Measurements from ENCODE around the gene MKKS. TPM values are rescaled to one million over a fixed set of nuclear protein-coding genes. Genes with fewer than 3 reads are reported as not detected.

MKKS gene
- total and polyA plus RNA-seq, 9 of the 15 experiments (the other 6 are each of a cell fraction or from before 2014, with no cell fraction given) = 6.8 to 26.8 (median 12.0) TPM

DNA sequence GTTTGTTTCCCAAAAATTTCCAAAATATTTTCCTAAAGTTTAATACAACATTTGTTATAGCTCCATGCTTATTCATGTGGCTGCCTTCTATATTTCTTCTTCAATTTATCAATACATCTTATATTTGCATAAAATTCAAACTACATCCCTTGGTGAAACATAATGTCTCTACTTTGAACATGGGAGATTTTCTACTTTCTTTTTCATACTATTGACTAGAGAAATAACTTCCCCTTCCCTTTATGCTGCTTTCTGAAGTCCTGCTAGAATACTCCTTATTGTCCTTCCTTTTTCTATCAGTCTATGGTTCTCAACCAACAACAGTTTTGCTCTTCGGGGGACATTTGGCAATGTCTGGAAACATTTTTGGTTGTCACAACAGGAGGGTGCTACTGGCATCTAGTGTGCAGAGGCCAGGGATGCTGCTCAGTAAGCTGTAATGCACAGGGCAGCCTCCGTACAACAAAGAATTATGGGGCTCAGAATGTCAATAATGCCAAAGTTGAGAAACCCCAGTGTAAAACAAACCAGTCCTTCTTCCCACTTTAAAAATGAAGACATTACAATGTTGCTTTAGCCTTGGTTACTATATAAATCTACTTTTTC is 29.9 kb downstream of the MKKS start:
- BruUV-seq (replicated peaks) = no TSS peak
- intact Hi-C loops (cut with micrococcal nuclease) (no loop called here), in situ Hi-C loops (cut with MboI) (loop anchor here (25.0 kb wide), 1 partner anchor 1792 kb away; no protein-coding TSS in a partner anchor)
- Histone ChIP-seq H3K27me3 (ENCODE audit: control insufficient read depth in 2 of 2, insufficient read depth in 2 of 2, low read length in 2 of 2) (no peaks in the 10 kb centered on the region), H3K9me1 (ENCODE audit: control insufficient read depth, insufficient read depth, low read length) (no peaks in the 10 kb centered on the region), H3K4me2 (ENCODE audit: insufficient read depth, low read length) (no peak overlapping the region), H4K20me1 (replicated peaks; ENCODE audit: control insufficient read depth, insufficient read depth, low read length) (no peaks in the 10 kb centered on the region), H3K4me1 (replicated peaks in 1 of 2; ENCODE audit: control insufficient read depth in 2 of 2, insufficient read depth in 2 of 2, low read length in 2 of 2) (no peaks in the 10 kb centered on the region), H3K36me3 (ENCODE audit: control insufficient read depth, insufficient read depth, low read length) (peaks cover 15% of the 10 kb centered on the region; the same call in 2 of the 3 replicates), H3K79me2 (ENCODE audit: control insufficient read depth, insufficient read depth, low read length) (no peaks in the 10 kb centered on the region), H3K9ac (ENCODE audit: insufficient read depth in 1 of 2, low read depth in 2 of 2, low read length in 2 of 2) (no peak overlapping the region), H3K27ac (ENCODE audit: extremely low read depth, low read depth, low read length) (no peak overlapping the region), H3K4me3 (no peak overlapping the region), H2AFZ (ENCODE audit: low read depth, low read length) (no peak overlapping the region), H3K9me3 (replicated peaks; ENCODE audit: control insufficient read depth, insufficient read depth, low read depth, low read length) (no peaks in the 10 kb centered on the region)
- ATAC-seq (no peak), FAIRE-seq (no peak), DNase-seq (ENCODE audit: extremely low read depth in 1 of 4, low spot score in 3 of 4) (no peak)
- ChIA-PET CTCF (ENCODE audit: low intra/inter-chr PET ratio) (no interaction called here), POLR2A (no interaction called here)
- 100% methylated on average over 2 of the region's 2 CpGs for WGBS (ENCODE audit: insufficient coverage, low coverage, missing lambda C conversion rate)
- TF ChIP-seq ZNF217 (CRISPR knock-in tag; IDR thresholded peaks at IDR 0.05) = no peak
- no peak for TF ChIP-seq ZNF347 (CRISPR knock-in tag; IDR thresholded peaks at IDR 0.05; ENCODE audit: low read depth)
- no peak for TF ChIP-seq POLR2G (IDR thresholded peaks at IDR 0.05; ENCODE audit: low read depth, low read length)
- TF ChIP-seq ZFP36 (IDR thresholded peaks at IDR 0.05; ENCODE audit: low read depth, low read length, partially characterized antibody) = no peak
- no peak for TF ChIP-seq SIN3A (IDR thresholded peaks at IDR 0.05; ENCODE audit: borderline replicate concordance in 2 of 2, control insufficient read depth in 1 of 2, low read depth in 2 of 2, low read length in 2 of 2)
- TF ChIP-seq KLF6 (CRISPR knock-in tag; IDR thresholded peaks at IDR 0.05; ENCODE audit: borderline replicate concordance) = no peak
- TF ChIP-seq FOXP1 (CRISPR knock-in tag; IDR thresholded peaks at IDR 0.05) = no peak
- no peak for TF ChIP-seq FOXJ3 (CRISPR knock-in tag; IDR thresholded peaks at IDR 0.05)
- TF ChIP-seq ZFP30 (CRISPR knock-in tag; IDR thresholded peaks at IDR 0.05; ENCODE audit: borderline replicate concordance) = no peak
- TF ChIP-seq, protein P1, sequence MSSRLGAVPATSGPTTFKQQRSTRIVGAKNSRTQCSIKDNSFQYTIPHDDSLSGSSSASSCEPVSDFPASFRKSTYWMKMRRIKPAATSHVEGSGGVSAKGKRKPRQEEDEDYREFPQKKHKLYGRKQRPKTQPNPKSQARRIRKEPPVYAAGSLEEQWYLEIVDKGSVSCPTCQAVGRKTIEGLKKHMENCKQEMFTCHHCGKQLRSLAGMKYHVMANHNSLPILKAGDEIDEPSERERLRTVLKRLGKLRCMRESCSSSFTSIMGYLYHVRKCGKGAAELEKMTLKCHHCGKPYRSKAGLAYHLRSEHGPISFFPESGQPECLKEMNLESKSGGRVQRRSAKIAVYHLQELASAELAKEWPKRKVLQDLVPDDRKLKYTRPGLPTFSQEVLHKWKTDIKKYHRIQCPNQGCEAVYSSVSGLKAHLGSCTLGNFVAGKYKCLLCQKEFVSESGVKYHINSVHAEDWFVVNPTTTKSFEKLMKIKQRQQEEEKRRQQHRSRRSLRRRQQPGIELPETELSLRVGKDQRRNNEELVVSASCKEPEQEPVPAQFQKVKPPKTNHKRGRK (tag; IDR thresholded peaks at IDR 0.05) = no peak
- TF ChIP-seq, protein P2, sequence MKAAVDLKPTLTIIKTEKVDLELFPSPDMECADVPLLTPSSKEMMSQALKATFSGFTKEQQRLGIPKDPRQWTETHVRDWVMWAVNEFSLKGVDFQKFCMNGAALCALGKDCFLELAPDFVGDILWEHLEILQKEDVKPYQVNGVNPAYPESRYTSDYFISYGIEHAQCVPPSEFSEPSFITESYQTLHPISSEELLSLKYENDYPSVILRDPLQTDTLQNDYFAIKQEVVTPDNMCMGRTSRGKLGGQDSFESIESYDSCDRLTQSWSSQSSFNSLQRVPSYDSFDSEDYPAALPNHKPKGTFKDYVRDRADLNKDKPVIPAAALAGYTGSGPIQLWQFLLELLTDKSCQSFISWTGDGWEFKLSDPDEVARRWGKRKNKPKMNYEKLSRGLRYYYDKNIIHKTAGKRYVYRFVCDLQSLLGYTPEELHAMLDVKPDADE (conservative IDR thresholded peaks at IDR 0.05; ENCODE audit: control insufficient read depth, low read depth, low read length) = no peak
- no peak for TF ChIP-seq SIN3B (IDR thresholded peaks at IDR 0.05; ENCODE audit: low read depth)
- TF ChIP-seq, protein P3, sequence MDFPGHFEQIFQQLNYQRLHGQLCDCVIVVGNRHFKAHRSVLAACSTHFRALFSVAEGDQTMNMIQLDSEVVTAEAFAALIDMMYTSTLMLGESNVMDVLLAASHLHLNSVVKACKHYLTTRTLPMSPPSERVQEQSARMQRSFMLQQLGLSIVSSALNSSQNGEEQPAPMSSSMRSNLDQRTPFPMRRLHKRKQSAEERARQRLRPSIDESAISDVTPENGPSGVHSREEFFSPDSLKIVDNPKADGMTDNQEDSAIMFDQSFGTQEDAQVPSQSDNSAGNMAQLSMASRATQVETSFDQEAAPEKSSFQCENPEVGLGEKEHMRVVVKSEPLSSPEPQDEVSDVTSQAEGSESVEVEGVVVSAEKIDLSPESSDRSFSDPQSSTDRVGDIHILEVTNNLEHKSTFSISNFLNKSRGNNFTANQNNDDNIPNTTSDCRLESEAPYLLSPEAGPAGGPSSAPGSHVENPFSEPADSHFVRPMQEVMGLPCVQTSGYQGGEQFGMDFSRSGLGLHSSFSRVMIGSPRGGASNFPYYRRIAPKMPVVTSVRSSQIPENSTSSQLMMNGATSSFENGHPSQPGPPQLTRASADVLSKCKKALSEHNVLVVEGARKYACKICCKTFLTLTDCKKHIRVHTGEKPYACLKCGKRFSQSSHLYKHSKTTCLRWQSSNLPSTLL (IDR thresholded peaks at IDR 0.05) = no peak
- TF ChIP-seq, protein P4, sequence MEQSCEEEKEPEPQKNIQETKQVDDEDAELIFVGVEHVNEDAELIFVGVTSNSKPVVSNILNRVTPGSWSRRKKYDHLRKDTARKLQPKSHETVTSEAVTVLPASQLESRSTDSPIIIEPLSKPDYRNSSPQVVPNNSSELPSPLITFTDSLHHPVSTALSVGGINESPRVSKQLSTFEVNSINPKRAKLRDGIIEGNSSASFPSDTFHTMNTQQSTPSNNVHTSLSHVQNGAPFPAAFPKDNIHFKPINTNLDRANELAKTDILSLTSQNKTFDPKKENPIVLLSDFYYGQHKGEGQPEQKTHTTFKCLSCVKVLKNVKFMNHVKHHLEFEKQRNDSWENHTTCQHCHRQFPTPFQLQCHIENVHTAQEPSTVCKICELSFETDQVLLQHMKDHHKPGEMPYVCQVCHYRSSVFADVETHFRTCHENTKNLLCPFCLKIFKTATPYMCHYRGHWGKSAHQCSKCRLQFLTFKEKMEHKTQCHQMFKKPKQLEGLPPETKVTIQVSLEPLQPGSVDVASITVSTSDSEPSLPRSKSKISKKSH (CRISPR knock-in tag; IDR thresholded peaks at IDR 0.05) = no peak
